Measurements from ENCODE around the gene PNPLA3. TPM values are rescaled to one million over a fixed set of nuclear protein-coding genes. Genes with fewer than 3 reads are reported as not detected.

PNPLA3 gene
- total RNA-seq, 2 experiments from 2014 or later: not detected

DNA sequence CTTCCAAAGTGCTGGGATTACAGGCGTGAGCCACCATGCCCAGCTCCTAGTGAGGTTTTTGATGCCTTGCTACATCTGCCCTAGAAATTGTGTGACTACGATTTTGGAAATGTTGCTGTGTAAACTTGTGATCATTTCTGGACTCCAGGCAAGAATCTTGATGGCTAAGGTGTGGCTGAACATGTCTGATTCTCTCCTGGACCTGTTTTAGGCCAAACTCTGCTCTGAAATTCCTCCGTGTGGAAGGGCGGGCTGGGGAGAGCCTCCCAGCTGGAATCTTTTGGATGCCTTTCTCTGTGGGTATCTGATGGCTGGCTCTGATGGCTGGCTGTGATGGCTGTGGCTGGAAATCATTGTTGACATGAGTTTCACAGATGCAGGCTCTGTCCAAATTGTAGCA is 8.2 kb downstream of the PNPLA3 start:
- Histone ChIP-seq H4K20me1 (ENCODE audit: insufficient read depth, low read length) (no peaks in the 10 kb centered on the region), H3K4me2 (ENCODE audit: low read length) (no peak overlapping the region), H3K9me3 (ENCODE audit: low read length) (no peaks in the 10 kb centered on the region), H3K4me3 (ENCODE audit: low read depth, low read length, poor library complexity, severe bottlenecking) (no peak overlapping the region), H3K4me1 (ENCODE audit: insufficient read depth, low read length, poor library complexity, severe bottlenecking) (no peaks in the 10 kb centered on the region), H3K36me3 (ENCODE audit: insufficient read depth, low read length) (no peaks in the 10 kb centered on the region), H3K27ac (ENCODE audit: low read depth, low read length, poor library complexity, severe bottlenecking) (no peak overlapping the region), H3K79me2 (ENCODE audit: insufficient read depth, low read depth, low read length) (no peaks in the 10 kb centered on the region), H3K9me2 (ENCODE audit: insufficient read depth, low read length) (no peaks in the 10 kb centered on the region), H2AFZ (ENCODE audit: low read length) (no peak overlapping the region)
- ChIA-PET POLR2A (no interaction called here), CTCF (ENCODE audit: unreplicated experiment) (no interaction called here)
- intact Hi-C loops (cut with micrococcal nuclease; ENCODE audit: unreplicated experiment): no loop called here
- no peak for DNase-seq (ENCODE audit: low spot score)
- TF ChIP-seq, protein P1, sequence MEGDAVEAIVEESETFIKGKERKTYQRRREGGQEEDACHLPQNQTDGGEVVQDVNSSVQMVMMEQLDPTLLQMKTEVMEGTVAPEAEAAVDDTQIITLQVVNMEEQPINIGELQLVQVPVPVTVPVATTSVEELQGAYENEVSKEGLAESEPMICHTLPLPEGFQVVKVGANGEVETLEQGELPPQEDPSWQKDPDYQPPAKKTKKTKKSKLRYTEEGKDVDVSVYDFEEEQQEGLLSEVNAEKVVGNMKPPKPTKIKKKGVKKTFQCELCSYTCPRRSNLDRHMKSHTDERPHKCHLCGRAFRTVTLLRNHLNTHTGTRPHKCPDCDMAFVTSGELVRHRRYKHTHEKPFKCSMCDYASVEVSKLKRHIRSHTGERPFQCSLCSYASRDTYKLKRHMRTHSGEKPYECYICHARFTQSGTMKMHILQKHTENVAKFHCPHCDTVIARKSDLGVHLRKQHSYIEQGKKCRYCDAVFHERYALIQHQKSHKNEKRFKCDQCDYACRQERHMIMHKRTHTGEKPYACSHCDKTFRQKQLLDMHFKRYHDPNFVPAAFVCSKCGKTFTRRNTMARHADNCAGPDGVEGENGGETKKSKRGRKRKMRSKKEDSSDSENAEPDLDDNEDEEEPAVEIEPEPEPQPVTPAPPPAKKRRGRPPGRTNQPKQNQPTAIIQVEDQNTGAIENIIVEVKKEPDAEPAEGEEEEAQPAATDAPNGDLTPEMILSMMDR (conservative IDR thresholded peaks at IDR 0.05; ENCODE audit: low read length): no peak
- no peak for TF ChIP-seq EZH2phosphoT487 (IDR thresholded peaks at IDR 0.05; ENCODE audit: borderline replicate concordance, low read depth, low read length)
- no TSS peak for BruUV-seq (replicated peaks)

- H3K27ac ChIP-seq (ENCODE audit: low read depth, low read length, poor library complexity, severe bottlenecking): no peak overlapping the region
- intact Hi-C loops (cut with micrococcal nuclease; ENCODE audit: unreplicated experiment): no loop called here
- no peaks in the 10 kb centered on the region for H3K79me2 ChIP-seq (ENCODE audit: insufficient read depth, low read depth, low read length)
- no peaks in the 10 kb centered on the region for H3K36me3 ChIP-seq (ENCODE audit: insufficient read depth, low read length)
- CTCF ChIA-PET (ENCODE audit: unreplicated experiment): no interaction called here
- no peaks in the 10 kb centered on the region for H3K4me1 ChIP-seq (ENCODE audit: insufficient read depth, low read length, poor library complexity, severe bottlenecking)
- POLR2A ChIA-PET: no interaction called here
- H4K20me1 ChIP-seq (ENCODE audit: insufficient read depth, low read length): no peaks in the 10 kb centered on the region
- no peak for DNase-seq (ENCODE audit: low spot score)
- H3K9me2 ChIP-seq (ENCODE audit: insufficient read depth, low read length): no peaks in the 10 kb centered on the region
- BruUV-seq (replicated peaks): no TSS peak
- H3K4me2 ChIP-seq (ENCODE audit: low read length): no peak overlapping the region
- H2AFZ ChIP-seq (ENCODE audit: low read length): no peak overlapping the region
- TF ChIP-seq, protein P1 (conservative IDR thresholded peaks at IDR 0.05; ENCODE audit: low read length): no peak
- TF ChIP-seq EZH2phosphoT487 (IDR thresholded peaks at IDR 0.05; ENCODE audit: borderline replicate concordance, low read depth, low read length): no peak
- no peaks in the 10 kb centered on the region for H3K9me3 ChIP-seq (ENCODE audit: low read length)
- H3K4me3 ChIP-seq (ENCODE audit: low read depth, low read length, poor library complexity, severe bottlenecking): no peak overlapping the region
These were observed 17.8 kb downstream of the PNPLA3 start for GRCh38 chr22:43941449-43941848.

- intact Hi-C loops (cut with micrococcal nuclease; ENCODE audit: unreplicated experiment): no loop called here
- no TSS peak for BruUV-seq (replicated peaks)
- CTCF ChIA-PET (ENCODE audit: unreplicated experiment): no interaction called here
- H3K4me2 ChIP-seq (ENCODE audit: low read length): no peak overlapping the region
- no peak for TF ChIP-seq EZH2phosphoT487 (IDR thresholded peaks at IDR 0.05; ENCODE audit: borderline replicate concordance, low read depth, low read length)
- TF ChIP-seq, protein P1 (conservative IDR thresholded peaks at IDR 0.05; ENCODE audit: low read length): no peak
- H4K20me1 ChIP-seq (ENCODE audit: insufficient read depth, low read length): no peaks in the 10 kb centered on the region
- H3K79me2 ChIP-seq (ENCODE audit: insufficient read depth, low read depth, low read length): no peaks in the 10 kb centered on the region
- no peaks in the 10 kb centered on the region for H3K9me3 ChIP-seq (ENCODE audit: low read length)
- POLR2A ChIA-PET: no interaction called here
- no peak overlapping the region for H3K27ac ChIP-seq (ENCODE audit: low read depth, low read length, poor library complexity, severe bottlenecking)
- H3K4me3 ChIP-seq (ENCODE audit: low read depth, low read length, poor library complexity, severe bottlenecking): no peak overlapping the region
- H3K4me1 ChIP-seq (ENCODE audit: insufficient read depth, low read length, poor library complexity, severe bottlenecking): no peaks in the 10 kb centered on the region
- H2AFZ ChIP-seq (ENCODE audit: low read length): no peak overlapping the region
- no peak for DNase-seq (ENCODE audit: low spot score)
- H3K36me3 ChIP-seq (ENCODE audit: insufficient read depth, low read length): no peaks in the 10 kb centered on the region
- no peaks in the 10 kb centered on the region for H3K9me2 ChIP-seq (ENCODE audit: insufficient read depth, low read length)
These were observed 21.2 kb downstream of the PNPLA3 start for GRCh38 chr22:43944670-43945430.

All from OCI-LY7 (cell line).